GM12878 (cell line): ENCODE measurements around the gene LRBA. TPM values are rescaled to one million over a fixed set of nuclear protein-coding genes. Genes with fewer than 3 reads are reported as not detected.

Experiments used
- ATAC-seq: fragments of 200-7000 bp; cut with Tn5 transposase; 3 replicates; pipeline ENCODE4 v1.9.1; 2020; ENCODE audit warnings: mild to moderate bottlenecking, moderate library complexity
- BruUV-seq: library from RNA; stranded (reverse); fragments of 400-500 nt; replicated peaks from 2 replicates; lab custom pipeline; 2021; lab: Mats Ljungman, UMichigan
- CTCF ChIA-PET: fragments of 300-600 bp; sonication (Branson Sonifier 250); formaldehyde crosslinking; extraction: SDS; loops from one replicate; lab custom pipeline; 2021; ENCODE audit warnings: inconsistent platforms; lab: Yijun Ruan, JAX
- POLR2A ChIA-PET: fragments of 350-600 bp; formaldehyde crosslinking; extraction: SDS; loops from one replicate; lab custom pipeline; 2021; ENCODE audit warnings: inconsistent platforms; lab: Charles Lee
- RAD21 ChIA-PET: fragments of 300-600 bp; sonication (Branson Sonifier 250); formaldehyde crosslinking; loops from one replicate; lab custom pipeline; 2023; ENCODE audit warnings: antibody characterized with exemption; ENCODE audit not compliant: unreplicated experiment; lab: Charles Lee
- SMC1A ChIA-PET: fragments of 300-600 bp; sonication (Branson Sonifier 250); formaldehyde crosslinking; loops from one replicate; lab custom pipeline; 2023; ENCODE audit not compliant: unreplicated experiment, uncharacterized antibody; lab: Charles Lee
- DNase-seq: peaks from one replicate; pipeline ENCODE4 v3.0.0-alpha.2; 2011; ENCODE audit warnings: low read depth, low spot score
- FAIRE-seq: peaks from 3 replicates; lab custom pipeline; 2011; peaks lifted over from hg19 to GRCh38; lab: Jason Lieb, UNC
- H2AFZ ChIP-seq: 2 replicates; pipeline ENCODE4 v1.6.0; 2011; ENCODE audit warnings: low read depth, low read length, control low read depth; ENCODE audit not compliant: control insufficient read depth
- H3K27ac ChIP-seq: 2 replicates; pipeline ENCODE4 v1.5.1; 2011; ENCODE audit warnings: control low read depth; ENCODE audit not compliant: control insufficient read depth, insufficient read depth
- H3K27me3 ChIP-seq, 2 experiments: replicated peaks in 1 of 2; 2 replicates each; pipeline versions ENCODE4 v1.6.0 to v1.6.1; 2011; ENCODE audit warnings: low read length in 1 of 2; ENCODE audit not compliant: control insufficient read depth in 2 of 2, insufficient read depth in 2 of 2
- H3K36me3 ChIP-seq, 2 experiments: 2 replicates each; pipeline ENCODE4 v1.5.1; 2011; ENCODE audit warnings: low read length in 1 of 2; ENCODE audit not compliant: control insufficient read depth in 2 of 2, insufficient read depth in 2 of 2
- H3K4me1 ChIP-seq: 2 replicates; pipeline ENCODE4 v1.6.1; 2011; ENCODE audit warnings: mild to moderate bottlenecking, low read length, moderate library complexity, mixed read lengths; ENCODE audit not compliant: control insufficient read depth, insufficient read depth
- H3K4me2 ChIP-seq: 2 replicates; pipeline ENCODE4 v1.6.0; 2011; ENCODE audit warnings: control low read depth; ENCODE audit not compliant: control insufficient read depth, insufficient read depth
- H3K4me3 ChIP-seq: fragments of 200-600 bp; sonication (generic); 2 replicates; pipeline ENCODE4 v1.5.1; 2016
- H3K79me2 ChIP-seq: 2 replicates; pipeline ENCODE4 v1.6.0; 2011; ENCODE audit warnings: low read length; ENCODE audit not compliant: control insufficient read depth, insufficient read depth
- H3K9ac ChIP-seq: 2 replicates; pipeline ENCODE4 v1.8.0; 2011; ENCODE audit warnings: low read length, control low read depth, mixed read lengths; ENCODE audit not compliant: control insufficient read depth, insufficient read depth
- H3K9me3 ChIP-seq: replicated peaks from 3 replicates; pipeline ENCODE4 v1.5.1; 2011; ENCODE audit warnings: mild to moderate bottlenecking, low read length; ENCODE audit not compliant: control insufficient read depth, insufficient read depth
- H4K20me1 ChIP-seq: 2 replicates; pipeline ENCODE4 v1.6.0; 2011; ENCODE audit not compliant: control insufficient read depth, insufficient read depth
- ATF3 ChIP-seq: IDR thresholded peaks from 2 replicates; pipeline ENCODE4 v1.6.1; 2011; ENCODE audit warnings: low read depth, mild to moderate bottlenecking, low read length, moderate library complexity, borderline replicate concordance; ENCODE audit errors: extremely low read depth
- ATF7 ChIP-seq: fragments of 450-650 bp; IDR thresholded peaks from 2 replicates; pipeline ENCODE4 v1.6.1; 2016; ENCODE audit warnings: low read depth, mild to moderate bottlenecking
- BRCA1 ChIP-seq: IDR thresholded peaks from 2 replicates; pipeline ENCODE4 v1.6.1; 2011; ENCODE audit warnings: low read depth, low read length, improper control_type of control experiment
- EGR1 ChIP-seq, 2 experiments: IDR thresholded peaks; 1 replicate in 1 of 2; 2 replicates in 1 of 2; pipeline ENCODE4 v1.6.1; 2011 to 2012; ENCODE audit warnings: low read depth in 2 of 2, low read length in 2 of 2, borderline replicate concordance in 1 of 2, mild to moderate bottlenecking in 1 of 2, moderate library complexity in 1 of 2
- MTA2 ChIP-seq: fragments of 450-650 bp; IDR thresholded peaks from 2 replicates; pipeline ENCODE4 v1.6.1; 2016; ENCODE audit warnings: low read depth, mild to moderate bottlenecking, moderate library complexity
- PAX5 ChIP-seq: IDR thresholded peaks from 2 replicates; pipeline ENCODE4 v1.6.1; 2011; ENCODE audit warnings: low read depth, low read length, borderline replicate concordance
- STAT3 ChIP-seq: IDR thresholded peaks from 2 replicates; pipeline ENCODE4 v1.6.1; 2011; ENCODE audit warnings: low read depth, low read length, improper control_type of control experiment
- SUPT20H ChIP-seq: IDR thresholded peaks from 2 replicates; pipeline ENCODE4 v1.6.1; 2011; ENCODE audit warnings: low read depth, mild to moderate bottlenecking, low read length, moderate library complexity, borderline replicate concordance; ENCODE audit not compliant: control insufficient read depth
- TBL1XR1 ChIP-seq: IDR thresholded peaks from 2 replicates; pipeline ENCODE4 v1.6.1; 2012; ENCODE audit warnings: low read depth, low read length, improper control_type of control experiment
- WGBS: methylation state at CpG from one replicate; pipeline ENCODE4 v1.1.6; 2016; ENCODE audit warnings: low lambda C conversion rate; ENCODE audit not compliant: insufficient replicate concordance, insufficient coverage; ENCODE audit errors: missing lambda C conversion rate; 5-methylcytosine and 5-hydroxymethylcytosine counted together
- in situ Hi-C: fragments of 300-500 bp; cut with MboI; formaldehyde crosslinking; loops from 9 replicates; pipeline ENCODE4 v1.14.3; 2018; ENCODE audit warnings: mixed read lengths
- intact Hi-C: fragments of 100-400 bp; cut with micrococcal nuclease; formaldehyde crosslinking; loops from one replicate; pipeline ENCODE4 v1.14.2; 2022; ENCODE audit not compliant: unreplicated experiment
- polyA plus RNA-seq, 11 experiments: library from polyadenylated mRNA; depleted of rRNA in 4 of 11; unstranded in 6 of 11; stranded (reverse) in 5 of 11; fragments of >200 nt; fragmentation: Nextera tagmentation in 4 of 11; fragmentation: Illumina TruSeq in 1 of 11; extraction: Ambion mirVana in 4 of 11; extraction: Trizol in 1 of 11; gene quantifications; 1 replicate in 1 of 11; 2 replicates in 10 of 11; pipeline versions ENCODE4 v1.2.1 to v1.2.3, GENCODE V29; 2011 to 2016; ENCODE audit warnings: inconsistent platforms in 2 of 11, missing spikeins in 2 of 11, low read depth in 1 of 11
- total RNA-seq, 4 experiments: library from RNA; depleted of rRNA in 3 of 4; stranded (reverse); fragments of >200 nt in 3 of 4; fragmentation: Illumina TruSeq in 1 of 4; extraction: Trizol in 1 of 4; gene quantifications; 2 replicates each; pipeline versions ENCODE4 v1.2.1 to v1.2.3, GENCODE V29; 2013 to 2021
- TF ChIP-seq, protein P1 (sequence below): fragments of 450-650 bp; IDR thresholded peaks from 2 replicates; pipeline ENCODE4 v1.6.1; 2017; ENCODE audit warnings: mild to moderate bottlenecking, low read depth, inconsistent platforms; ENCODE audit not compliant: poor library complexity, severe bottlenecking
- TF ChIP-seq, protein P2 (sequence below): IDR thresholded peaks from 2 replicates; pipeline ENCODE4 v1.6.1; 2012; ENCODE audit warnings: low read length, inconsistent platforms

Gene LRBA
- total and polyA plus RNA-seq, 10 of the 15 experiments (the other 5 are each of a cell fraction or from before 2014, with no cell fraction given) = 20.3 to 93.4 (median 55.0) TPM

- TF ChIP-seq MTA2 (no peak), EGR1 (IDR thresholded peaks at IDR 0.05; ENCODE audit: borderline replicate concordance in 1 of 2, low read depth in 2 of 2, low read length in 2 of 2) (no peak), ATF3 (no peak), ATF7 (no peak), STAT3 (no peak), SUPT20H (no peak)
- TF ChIP-seq, protein P1, sequence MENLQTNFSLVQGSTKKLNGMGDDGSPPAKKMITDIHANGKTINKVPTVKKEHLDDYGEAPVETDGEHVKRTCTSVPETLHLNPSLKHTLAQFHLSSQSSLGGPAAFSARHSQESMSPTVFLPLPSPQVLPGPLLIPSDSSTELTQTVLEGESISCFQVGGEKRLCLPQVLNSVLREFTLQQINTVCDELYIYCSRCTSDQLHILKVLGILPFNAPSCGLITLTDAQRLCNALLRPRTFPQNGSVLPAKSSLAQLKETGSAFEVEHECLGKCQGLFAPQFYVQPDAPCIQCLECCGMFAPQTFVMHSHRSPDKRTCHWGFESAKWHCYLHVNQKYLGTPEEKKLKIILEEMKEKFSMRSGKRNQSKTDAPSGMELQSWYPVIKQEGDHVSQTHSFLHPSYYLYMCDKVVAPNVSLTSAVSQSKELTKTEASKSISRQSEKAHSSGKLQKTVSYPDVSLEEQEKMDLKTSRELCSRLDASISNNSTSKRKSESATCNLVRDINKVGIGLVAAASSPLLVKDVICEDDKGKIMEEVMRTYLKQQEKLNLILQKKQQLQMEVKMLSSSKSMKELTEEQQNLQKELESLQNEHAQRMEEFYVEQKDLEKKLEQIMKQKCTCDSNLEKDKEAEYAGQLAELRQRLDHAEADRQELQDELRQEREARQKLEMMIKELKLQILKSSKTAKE = no peak
- TF ChIP-seq, all 136 proteins: peak for 0
Measured at GRCh38 chr4:150256841-150257730, 758.0 kb downstream of the LRBA start (continued).

- no peak for TF ChIP-seq PAX5
- no peak for TF ChIP-seq BRCA1
- TF ChIP-seq, protein P2, sequence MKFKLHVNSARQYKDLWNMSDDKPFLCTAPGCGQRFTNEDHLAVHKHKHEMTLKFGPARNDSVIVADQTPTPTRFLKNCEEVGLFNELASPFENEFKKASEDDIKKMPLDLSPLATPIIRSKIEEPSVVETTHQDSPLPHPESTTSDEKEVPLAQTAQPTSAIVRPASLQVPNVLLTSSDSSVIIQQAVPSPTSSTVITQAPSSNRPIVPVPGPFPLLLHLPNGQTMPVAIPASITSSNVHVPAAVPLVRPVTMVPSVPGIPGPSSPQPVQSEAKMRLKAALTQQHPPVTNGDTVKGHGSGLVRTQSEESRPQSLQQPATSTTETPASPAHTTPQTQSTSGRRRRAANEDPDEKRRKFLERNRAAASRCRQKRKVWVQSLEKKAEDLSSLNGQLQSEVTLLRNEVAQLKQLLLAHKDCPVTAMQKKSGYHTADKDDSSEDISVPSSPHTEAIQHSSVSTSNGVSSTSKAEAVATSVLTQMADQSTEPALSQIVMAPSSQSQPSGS = no peak
- TF ChIP-seq TBL1XR1 = no peak
- H3K27me3 ChIP-seq = no peaks in the 10 kb centered on the region
- DNase-seq (no peak), FAIRE-seq (no peak), ATAC-seq (no peak)
- H3K4me2 ChIP-seq = no peak overlapping the region
- H3K27ac ChIP-seq = no peak overlapping the region
- H3K4me1 ChIP-seq = no peaks in the 10 kb centered on the region
- no peaks in the 10 kb centered on the region for H3K9me3 ChIP-seq
- H4K20me1 ChIP-seq = no peaks in the 10 kb centered on the region
- in situ Hi-C loops (no loop called here), intact Hi-C loops (no loop called here)
- no TSS peak for BruUV-seq
- POLR2A ChIA-PET = no interaction called here
- SMC1A ChIA-PET = no interaction called here
- no peak overlapping the region for H3K4me3 ChIP-seq
- 89% methylated on average over 17 of the region's 23 CpGs for WGBS
- no peak overlapping the region for H3K9ac ChIP-seq
- CTCF ChIA-PET = no interaction called here
- no peak overlapping the region for H2AFZ ChIP-seq
- no peaks in the 10 kb centered on the region for H3K36me3 ChIP-seq
- RAD21 ChIA-PET = no interaction called here
- H3K79me2 ChIP-seq = no peaks in the 10 kb centered on the region
Measured at GRCh38 chr4:150256225-150256620, 758.9 kb downstream of the LRBA start.
